ENCODE results near the gene PSENEN.

PSENEN gene

GRCh38 chr19:35725216-35725861, 20.1 kb upstream of the PSENEN start:
- H3K9ac ChIP-seq (ENCODE audit: low read length): no peak overlapping the region

GRCh38 chr19:35727053-35727955, 18.1 kb upstream of the PSENEN start:
- no peak overlapping the region for H3K9ac ChIP-seq (ENCODE audit: low read length)
- H2AFZ ChIP-seq (ENCODE audit: low read depth, low read length, severe bottlenecking): no peak overlapping the region
- H3K27me3 ChIP-seq (ENCODE audit: low read length): no peaks in the 10 kb centered on the region
- H4K20me1 ChIP-seq (ENCODE audit: low read depth, low read length): no peaks in the 10 kb centered on the region
- H3F3A ChIP-seq (ENCODE audit: insufficient read depth): no peaks in the 10 kb centered on the region
- no peaks in the 10 kb centered on the region for H3K9me2 ChIP-seq (replicated peaks; ENCODE audit: insufficient read depth, low read length)
- H3K36me3 ChIP-seq (ENCODE audit: low read length): no peaks in the 10 kb centered on the region; the same call in 1 of the 2 replicates
- TF ChIP-seq CTCF (IDR thresholded peaks at IDR 0.05; ENCODE audit: insufficient read depth, low read length, poor library complexity, severe bottlenecking): no peak
- TF ChIP-seq EZH2phosphoT487 (conservative IDR thresholded peaks at IDR 0.05; ENCODE audit: low read length): no peak
- H3K4me2 ChIP-seq (ENCODE audit: low read depth, low read length, poor library complexity, severe bottlenecking): no peak overlapping the region
- no peaks in the 10 kb centered on the region for H3K9me3 ChIP-seq (ENCODE audit: insufficient read depth, low read length)
- no peak overlapping the region for H3K4me3 ChIP-seq (ENCODE audit: insufficient read depth, low read length, poor library complexity, severe bottlenecking)
- H3K27ac ChIP-seq (ENCODE audit: low read depth, low read length): no peak overlapping the region
- no peaks in the 10 kb centered on the region for H3K79me2 ChIP-seq (ENCODE audit: insufficient read depth, low read length)

More at GRCh38 chr19:35725216-35725861, 20.1 kb upstream of the PSENEN start:
- no peaks in the 10 kb centered on the region for H4K20me1 ChIP-seq (ENCODE audit: low read depth, low read length)
- H2AFZ ChIP-seq (ENCODE audit: low read depth, low read length, severe bottlenecking): no peak overlapping the region
- no peaks in the 10 kb centered on the region for H3K79me2 ChIP-seq (ENCODE audit: insufficient read depth, low read length)
- H3K27me3 ChIP-seq (ENCODE audit: low read length): no peaks in the 10 kb centered on the region
- H3F3A ChIP-seq (ENCODE audit: insufficient read depth): no peaks in the 10 kb centered on the region
- no peaks in the 10 kb centered on the region; the same call in 1 of the 2 replicates for H3K36me3 ChIP-seq (ENCODE audit: low read length)
- H3K4me2 ChIP-seq (ENCODE audit: low read depth, low read length, poor library complexity, severe bottlenecking): no peak overlapping the region
- H3K4me3 ChIP-seq (ENCODE audit: insufficient read depth, low read length, poor library complexity, severe bottlenecking): no peak overlapping the region
- no peak for TF ChIP-seq CTCF (IDR thresholded peaks at IDR 0.05; ENCODE audit: insufficient read depth, low read length, poor library complexity, severe bottlenecking)
- TF ChIP-seq EZH2phosphoT487 (conservative IDR thresholded peaks at IDR 0.05; ENCODE audit: low read length): no peak
- H3K9me2 ChIP-seq (replicated peaks; ENCODE audit: insufficient read depth, low read length): no peaks in the 10 kb centered on the region
- no peak overlapping the region for H3K27ac ChIP-seq (ENCODE audit: low read depth, low read length)
- H3K9me3 ChIP-seq (ENCODE audit: insufficient read depth, low read length): no peaks in the 10 kb centered on the region

- H3F3A ChIP-seq (ENCODE audit: insufficient read depth): no peaks in the 10 kb centered on the region
- H3K9me3 ChIP-seq (ENCODE audit: insufficient read depth, low read length): no peaks in the 10 kb centered on the region
- H4K20me1 ChIP-seq (ENCODE audit: low read depth, low read length): no peaks in the 10 kb centered on the region
- no peaks in the 10 kb centered on the region for H3K79me2 ChIP-seq (ENCODE audit: insufficient read depth, low read length)
- H3K36me3 ChIP-seq (ENCODE audit: low read length): no peaks in the 10 kb centered on the region; the same call in 1 of the 2 replicates
- H3K27me3 ChIP-seq (ENCODE audit: low read length): no peaks in the 10 kb centered on the region
- H3K4me3 ChIP-seq (ENCODE audit: insufficient read depth, low read length, poor library complexity, severe bottlenecking): no peak overlapping the region
- H3K9ac ChIP-seq (ENCODE audit: low read length): no peak overlapping the region
- no peak overlapping the region for H3K27ac ChIP-seq (ENCODE audit: low read depth, low read length)
- TF ChIP-seq CTCF (IDR thresholded peaks at IDR 0.05; ENCODE audit: insufficient read depth, low read length, poor library complexity, severe bottlenecking) (no peak), EZH2phosphoT487 (conservative IDR thresholded peaks at IDR 0.05; ENCODE audit: low read length) (no peak)
- H3K9me2 ChIP-seq (replicated peaks; ENCODE audit: insufficient read depth, low read length): no peaks in the 10 kb centered on the region
- H2AFZ ChIP-seq (ENCODE audit: low read depth, low read length, severe bottlenecking): no peak overlapping the region
- H3K4me2 ChIP-seq (ENCODE audit: low read depth, low read length, poor library complexity, severe bottlenecking): no peak overlapping the region
Observed at GRCh38 chr19:35727956-35728706, 17.3 kb upstream of the PSENEN start.
